ENCODE results near the gene ADCY1.

ADCY1 gene

GRCh38 chr7:45649560-45650346, 75.6 kb downstream of the ADCY1 start:
- no peak for DNase-seq (ENCODE audit: low read depth in 2 of 3, low spot score in 1 of 3)

GRCh38 chr7:45650404-45651394, 76.5 kb downstream of the ADCY1 start:
- no peak for DNase-seq (ENCODE audit: low read depth in 2 of 3, low spot score in 1 of 3)

- DNase-seq (ENCODE audit: low read depth in 2 of 3, low spot score in 1 of 3): no peak
These were observed 77.4 kb downstream of the ADCY1 start for GRCh38 chr7:45651540-45651939.

- DNase-seq (ENCODE audit: low read depth in 2 of 3, low spot score in 1 of 3): no peak
These were observed 78.5 kb downstream of the ADCY1 start for GRCh38 chr7:45652630-45653029.

- no peak for DNase-seq (ENCODE audit: low read depth in 2 of 3, low spot score in 1 of 3)
These were observed 79.2 kb downstream of the ADCY1 start for GRCh38 chr7:45653209-45653907.

GRCh38 chr7:45654341-45654740, 80.2 kb downstream of the ADCY1 start:
- no peak for DNase-seq (ENCODE audit: low read depth in 2 of 3, low spot score in 1 of 3)

GRCh38 chr7:45655539-45655938, 81.4 kb downstream of the ADCY1 start:
- DNase-seq (ENCODE audit: low read depth in 2 of 3, low spot score in 1 of 3): no peak

- DNase-seq (ENCODE audit: low read depth in 2 of 3, low spot score in 1 of 3): no peak
These were observed 82.3 kb downstream of the ADCY1 start for GRCh38 chr7:45656431-45656830.

GRCh38 chr7:45657136-45657889, 83.1 kb downstream of the ADCY1 start:
- DNase-seq (ENCODE audit: low read depth in 2 of 3, low spot score in 1 of 3): no peak

GRCh38 chr7:45657890-45658715, 83.9 kb downstream of the ADCY1 start:
- no peak for DNase-seq (ENCODE audit: low read depth in 2 of 3, low spot score in 1 of 3)

- no peak for DNase-seq (ENCODE audit: low read depth in 2 of 3, low spot score in 1 of 3)
These were observed 84.7 kb downstream of the ADCY1 start for GRCh38 chr7:45658716-45659495.

- DNase-seq (ENCODE audit: low read depth in 2 of 3, low spot score in 1 of 3): no peak
These were observed 85.5 kb downstream of the ADCY1 start for GRCh38 chr7:45659496-45660139.

- no peak for DNase-seq (ENCODE audit: low read depth in 2 of 3, low spot score in 1 of 3)
These were observed 86.2 kb downstream of the ADCY1 start for GRCh38 chr7:45660201-45660900.

GRCh38 chr7:45660901-45661211, 86.7 kb downstream of the ADCY1 start:
- DNase-seq (ENCODE audit: low read depth in 2 of 3, low spot score in 1 of 3): no peak

GRCh38 chr7:45661302-45661995, 87.3 kb downstream of the ADCY1 start:
- no peak for DNase-seq (ENCODE audit: low read depth in 2 of 3, low spot score in 1 of 3)

- DNase-seq (ENCODE audit: low read depth in 2 of 3, low spot score in 1 of 3): no peak
These were observed 87.8 kb downstream of the ADCY1 start for GRCh38 chr7:45662018-45662417.

GRCh38 chr7:45662540-45663166, 88.5 kb downstream of the ADCY1 start:
- no peak for DNase-seq (ENCODE audit: low read depth in 2 of 3, low spot score in 1 of 3)
